ENCODE data around the gene STING1. TPM values are rescaled to one million over a fixed set of nuclear protein-coding genes. Genes with fewer than 3 reads are reported as not detected.
A peak's percentile ranks its signal among the peaks of the same experiment; 100 is the strongest.
"Not testable (repeated sequence)": the region's sequence is repeated elsewhere in the genome, so short reads cannot be mapped to it uniquely, and the experiment has no call there.

The STING1 gene
- polyA plus RNA-seq, 10 donors: 26.5 to 40.3 (median 30.2) TPM

DNA sequence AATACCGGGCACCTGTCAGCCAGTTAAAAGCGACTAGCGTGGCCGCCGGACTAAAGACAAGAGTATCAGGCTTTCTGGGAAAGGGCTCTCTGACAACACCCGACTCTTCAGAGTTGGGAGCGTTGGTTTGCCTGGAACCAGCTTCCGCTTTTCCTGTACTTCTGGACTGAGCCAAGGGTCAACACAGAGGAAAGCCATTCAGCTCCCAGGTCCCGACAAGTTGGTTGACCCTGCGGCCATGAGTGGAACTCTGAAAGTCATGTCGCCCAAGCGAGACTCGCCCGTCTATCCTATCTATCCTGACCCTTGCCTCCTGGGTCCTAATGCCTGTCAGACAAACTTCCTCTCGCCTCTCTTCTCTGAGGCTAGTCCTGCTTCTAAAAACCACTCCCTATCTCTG is 21.3 kb upstream of the STING1 start:
- DNase-seq: not testable (repeated sequence)

DNA sequence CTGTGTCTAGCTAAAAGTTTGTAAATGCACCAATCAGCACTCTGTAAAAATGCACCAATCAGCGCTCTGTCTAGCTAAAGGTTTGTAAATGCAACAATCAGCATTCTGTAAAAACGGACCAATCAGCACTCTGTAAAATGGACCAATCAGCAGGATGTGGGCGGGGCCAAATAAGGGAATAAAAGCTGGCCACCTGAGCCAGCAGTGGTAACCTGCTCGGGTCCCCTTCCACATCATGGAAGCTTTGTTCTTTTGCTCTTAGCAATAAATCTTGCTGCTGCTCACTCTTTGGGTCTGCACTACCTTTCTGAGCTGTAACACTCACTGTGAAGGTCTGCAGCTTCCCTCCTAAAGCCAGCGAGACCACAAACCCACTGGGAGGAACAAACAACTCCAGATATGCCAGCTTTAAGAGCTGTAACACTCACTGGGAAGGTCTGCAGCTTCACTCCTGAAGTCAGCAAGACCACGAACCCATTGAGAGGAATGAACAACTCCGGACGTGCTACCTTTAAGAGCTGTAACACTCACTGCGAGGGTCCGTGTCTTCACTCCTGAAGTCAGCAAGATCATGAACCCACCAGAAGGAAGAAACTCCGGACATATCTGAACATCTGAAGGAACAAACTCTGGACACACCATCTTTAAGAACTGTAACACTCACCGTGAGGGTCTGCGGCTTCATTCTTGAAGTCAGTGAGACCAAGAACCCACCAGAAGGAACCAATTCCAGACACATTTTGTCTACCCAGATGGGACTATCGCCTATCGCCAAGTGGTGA is 20.7 kb upstream of the STING1 start:
- not testable (repeated sequence) for DNase-seq

DNA sequence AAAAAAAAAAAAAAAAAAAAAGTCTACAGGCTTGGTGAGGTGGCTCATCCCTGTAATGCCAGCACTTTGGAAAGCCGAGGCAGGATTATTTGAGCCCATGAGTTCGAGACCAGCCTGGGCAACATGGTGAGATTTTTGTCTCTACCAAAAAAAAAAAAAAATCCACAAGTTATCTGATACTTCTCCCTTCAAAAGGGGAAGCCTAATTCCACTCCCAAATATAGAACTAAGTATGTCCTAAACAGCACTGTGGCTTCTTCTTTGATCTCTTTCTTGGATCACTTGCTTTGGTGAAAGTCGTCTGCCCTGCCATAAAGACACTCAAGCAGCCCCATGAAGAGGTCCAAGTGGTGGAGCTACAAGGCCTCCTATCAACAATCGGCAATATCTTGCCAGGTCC is 18.8 kb upstream of the STING1 start:
- DNase-seq: no peak

DNA sequence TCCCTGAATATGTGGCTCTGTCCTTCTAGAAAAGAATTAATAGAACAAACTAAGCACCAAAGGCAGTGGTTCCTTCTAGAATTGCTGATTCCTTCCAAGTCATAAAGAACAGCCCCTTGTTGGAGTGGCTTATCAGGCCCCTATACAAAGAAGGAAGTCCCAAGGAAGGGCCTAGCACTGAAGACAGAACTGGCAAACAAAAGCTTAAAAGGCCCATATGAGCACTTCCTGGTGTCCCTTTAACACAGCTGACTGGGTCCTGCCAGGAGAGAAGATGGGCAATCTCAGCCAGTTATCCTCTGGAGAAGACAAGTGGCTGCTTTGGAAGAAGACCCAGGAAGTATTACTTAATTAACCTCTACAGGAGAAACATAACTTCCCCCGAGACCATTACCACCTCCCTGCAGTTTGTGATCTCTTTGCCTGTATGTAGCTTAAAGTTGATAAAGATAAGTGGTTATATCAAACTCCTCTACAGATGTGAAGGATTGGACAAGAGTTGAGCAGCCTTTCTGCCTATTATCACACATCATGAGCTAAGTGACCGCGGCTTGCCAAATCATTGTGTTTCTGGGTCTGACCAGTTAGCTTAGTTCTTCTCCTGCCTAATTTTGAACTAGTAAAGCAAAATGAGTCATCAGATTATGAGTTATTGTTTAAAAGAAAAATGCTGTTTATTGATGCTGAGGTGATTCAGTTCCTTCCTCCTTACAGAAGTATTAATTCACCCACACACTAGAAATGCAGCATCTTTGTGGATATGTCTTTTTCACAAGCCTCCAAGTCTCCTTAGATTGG is 13.3 kb upstream of the STING1 start:
- no peak for DNase-seq

DNA sequence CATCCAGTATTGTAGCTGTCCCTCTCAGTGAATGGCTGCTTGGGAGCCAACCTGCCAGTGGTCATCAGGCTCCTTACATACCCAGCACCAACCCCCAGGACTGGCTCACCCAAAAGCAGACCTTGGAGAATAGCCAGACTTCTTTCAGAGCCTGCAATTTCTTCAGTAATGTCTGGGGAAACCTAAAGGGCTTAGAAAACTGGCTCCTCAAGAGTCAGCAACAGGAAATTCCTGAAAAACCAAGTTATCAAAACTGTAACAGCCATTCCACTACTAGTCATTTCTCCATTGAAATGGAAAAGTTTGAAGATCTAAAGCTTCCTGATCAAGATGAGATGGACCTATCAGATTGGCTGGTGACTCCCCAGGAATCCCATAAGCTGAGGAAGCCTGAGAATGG is 12.3 kb upstream of the STING1 start:
- DNase-seq: no peak

DNA sequence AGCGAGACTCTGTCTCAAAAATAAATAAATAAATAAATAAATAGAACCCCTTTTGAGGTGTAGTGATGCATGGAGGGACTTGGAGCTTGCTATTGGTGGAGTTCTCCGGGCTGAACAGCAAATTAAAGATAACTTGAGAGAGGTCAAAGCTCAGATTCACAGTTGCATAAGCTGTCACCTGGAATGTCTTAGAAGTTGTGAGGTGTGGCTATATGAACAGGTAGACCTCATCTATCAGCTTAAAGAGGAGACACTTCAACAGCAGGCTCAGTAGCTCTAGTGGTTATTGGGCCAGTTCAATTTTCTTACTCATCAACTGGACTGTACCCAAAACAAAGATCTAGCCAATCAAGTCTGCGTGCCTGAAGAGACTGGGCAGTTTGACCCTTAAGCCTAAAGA is 11.7 kb upstream of the STING1 start:
- no peak for DNase-seq

DNA sequence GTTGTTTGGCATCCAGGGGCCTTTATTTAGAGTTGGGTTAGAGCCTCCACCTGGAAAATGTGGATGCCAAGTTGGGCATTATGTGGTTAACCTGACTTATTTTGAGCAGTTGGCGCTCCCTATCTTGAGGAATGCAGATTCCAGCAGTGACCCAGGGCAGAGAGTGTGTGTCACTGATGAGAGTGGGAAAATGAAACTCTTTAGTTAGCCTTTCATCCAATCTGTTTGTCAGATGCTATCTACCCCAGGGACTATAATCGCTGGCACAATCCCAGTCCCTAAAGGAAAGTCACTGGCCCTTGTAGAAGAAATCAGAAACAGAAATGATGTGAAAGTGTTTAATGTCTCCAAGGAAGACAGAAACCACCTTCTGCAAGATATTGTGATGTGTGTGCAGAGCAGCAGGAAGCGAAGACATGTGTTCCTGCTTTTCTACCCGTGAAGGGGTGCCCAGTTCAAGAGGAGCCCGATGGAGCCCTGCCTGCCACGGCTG is 10.2 kb upstream of the STING1 start:
- no peak for DNase-seq

DNA sequence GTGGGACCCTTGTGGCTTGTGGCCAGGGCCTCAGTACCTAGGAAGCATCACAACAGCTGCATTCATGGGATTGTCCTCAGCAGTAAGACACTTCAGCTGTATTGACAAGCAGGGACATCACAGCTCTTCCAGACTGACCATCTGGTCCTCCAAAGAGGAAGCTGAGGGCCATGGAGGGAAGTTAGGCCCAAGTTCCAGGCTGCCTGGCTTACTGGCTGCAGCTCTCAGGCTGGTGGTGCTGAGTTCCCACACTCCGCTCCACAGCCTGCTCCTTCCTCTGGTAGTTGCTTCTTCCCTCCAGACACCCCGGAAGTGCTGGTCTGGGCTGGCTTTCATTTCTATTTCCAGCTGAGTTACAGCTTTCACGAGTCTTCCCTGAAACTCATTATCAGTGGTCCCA is 5.7 kb upstream of the STING1 start:
- peak in 1 of 3 donors; percentile 46 for DNase-seq

DNA sequence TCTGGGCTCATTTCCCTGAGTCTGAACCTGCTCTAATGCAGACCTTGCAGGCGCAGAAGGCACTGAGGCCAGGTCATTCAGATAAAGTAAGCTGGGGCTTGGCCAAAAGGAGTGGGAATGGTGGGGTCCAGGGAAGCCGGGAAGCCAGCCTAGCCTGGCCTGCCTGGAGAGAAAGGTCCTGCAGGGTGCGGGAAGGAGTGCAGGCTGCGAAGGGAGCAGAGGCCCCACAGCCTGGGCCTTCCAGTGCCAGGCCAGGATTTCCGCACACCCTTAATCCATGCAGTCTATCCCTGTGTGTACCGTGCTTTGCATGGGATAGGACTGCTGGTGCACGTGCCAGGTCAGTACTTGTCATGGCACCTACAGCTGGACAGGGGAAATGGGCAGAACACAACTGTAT is 3.6 kb upstream of the STING1 start:
- no peak for DNase-seq

DNA sequence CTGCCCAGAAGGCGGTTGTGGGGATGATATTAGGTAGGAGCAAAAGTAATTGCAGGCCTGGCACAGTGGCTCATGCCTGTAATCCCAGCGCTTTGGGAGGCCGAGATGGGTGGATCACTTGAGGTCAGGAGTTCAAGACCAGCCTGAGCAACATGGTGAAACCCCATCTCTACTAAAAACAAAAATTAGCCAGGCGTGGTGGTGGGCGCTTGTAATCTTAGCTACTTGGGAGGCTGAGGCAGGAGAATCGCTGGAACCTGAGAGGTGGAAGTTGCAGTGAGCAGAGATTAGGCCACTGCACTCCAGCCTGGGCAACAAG is 291 bp upstream of the STING1 start:
- not testable (repeated sequence) for DNase-seq

DNA sequence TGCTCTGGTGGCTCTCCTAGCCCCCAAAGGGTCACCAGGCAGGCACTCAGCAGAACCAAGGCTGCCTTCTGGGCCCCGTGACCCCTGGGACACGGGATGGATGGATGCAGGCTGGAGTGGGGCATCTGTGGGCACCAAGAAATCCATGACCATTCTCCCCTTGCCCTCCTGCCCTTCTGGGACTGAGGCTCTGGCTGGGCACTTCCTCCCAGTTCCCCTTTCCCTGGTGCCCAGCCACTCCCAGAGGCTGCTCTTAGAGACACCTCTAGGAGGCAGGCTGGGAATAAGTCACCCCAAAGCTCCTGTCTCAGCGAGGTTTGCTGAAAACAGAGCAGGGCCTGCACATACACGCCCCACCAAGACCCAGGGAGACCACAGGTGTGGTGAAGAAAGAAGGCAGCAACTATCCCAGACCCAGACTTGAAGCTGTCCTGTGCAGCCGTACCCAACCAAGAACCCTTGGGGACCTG is 943 bp downstream of the STING1 start:
- DNase-seq: no peak

DNA sequence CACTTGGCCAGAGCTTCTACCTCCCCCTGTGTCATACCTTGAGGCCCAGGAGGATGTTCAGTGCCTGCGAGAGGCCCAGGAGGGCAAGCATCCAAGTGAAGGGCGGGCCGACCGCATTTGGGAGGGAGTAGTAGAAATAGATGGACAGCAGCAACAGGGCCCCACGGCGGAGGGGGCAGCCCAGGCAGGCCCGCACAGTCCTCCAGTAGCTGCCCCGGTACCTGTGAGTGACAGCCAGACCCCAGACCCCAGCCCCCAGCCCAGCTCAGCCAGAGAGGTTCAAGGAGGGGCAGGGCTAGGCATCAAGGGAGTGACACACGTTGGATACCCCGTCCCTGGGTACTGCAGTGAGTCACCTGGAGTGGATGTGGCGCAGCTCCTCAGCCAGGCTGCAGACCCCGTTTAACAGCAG is 1.4 kb downstream of the STING1 start:
- peak in 2 of 3 donors; percentile 51 to 66 for DNase-seq

DNA sequence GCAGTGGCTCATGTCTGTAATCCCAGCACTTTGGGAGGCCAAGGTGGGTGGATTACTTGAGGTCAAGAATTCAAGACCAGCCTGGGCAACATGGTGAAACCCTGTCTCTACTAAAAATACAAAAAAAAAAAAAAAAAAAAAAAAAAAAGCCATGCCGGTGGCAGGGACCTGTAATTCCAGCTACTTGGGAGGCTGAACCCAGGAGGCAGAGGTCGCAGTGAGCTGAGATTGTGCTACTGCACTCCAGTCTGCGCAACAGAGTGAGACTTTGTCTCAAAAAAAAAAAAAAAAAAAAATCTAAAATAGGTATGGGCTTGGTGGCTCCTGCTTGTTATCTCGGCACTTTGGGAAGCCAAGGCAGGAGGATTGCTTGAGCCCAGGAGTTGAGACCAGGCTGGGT is 2.8 kb downstream of the STING1 start:
- DNase-seq: not testable (repeated sequence)

DNA sequence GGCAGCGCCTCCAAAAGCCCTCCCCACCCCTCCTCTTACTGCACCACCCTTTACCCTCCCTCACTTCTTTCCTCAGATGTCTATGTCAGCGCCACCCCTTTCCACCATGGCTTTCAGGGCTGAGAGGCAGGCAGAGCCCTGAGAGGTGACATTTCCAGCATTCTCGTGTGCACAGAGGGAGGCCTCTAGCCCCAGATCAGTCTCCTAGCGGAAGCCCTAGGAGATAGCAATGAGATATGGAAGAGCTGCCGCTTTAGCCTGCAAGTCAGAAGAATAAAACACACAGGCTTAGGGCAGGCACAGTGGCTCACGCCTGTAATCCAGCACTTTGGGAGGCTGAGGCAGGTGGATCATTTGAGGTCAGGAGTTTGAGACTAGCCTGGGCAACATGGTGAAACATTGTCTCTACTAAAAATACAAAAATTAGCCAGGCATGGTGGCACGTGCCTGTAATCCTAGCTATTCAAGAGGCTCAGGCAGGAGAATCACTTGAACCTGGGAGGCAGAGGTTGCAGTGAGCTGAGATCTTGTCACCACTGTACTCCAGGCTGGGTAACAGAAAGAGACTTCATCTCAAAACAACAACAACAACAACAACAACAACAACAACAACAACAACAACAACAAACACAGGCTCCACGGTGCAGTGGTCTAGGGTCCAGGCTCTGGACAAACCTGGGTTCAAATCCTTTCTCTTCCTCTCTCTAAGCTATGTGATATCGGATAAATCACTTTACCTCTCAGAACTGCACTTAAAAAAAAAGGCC is 3.7 kb downstream of the STING1 start:
- DNase-seq: not testable (repeated sequence)

DNA sequence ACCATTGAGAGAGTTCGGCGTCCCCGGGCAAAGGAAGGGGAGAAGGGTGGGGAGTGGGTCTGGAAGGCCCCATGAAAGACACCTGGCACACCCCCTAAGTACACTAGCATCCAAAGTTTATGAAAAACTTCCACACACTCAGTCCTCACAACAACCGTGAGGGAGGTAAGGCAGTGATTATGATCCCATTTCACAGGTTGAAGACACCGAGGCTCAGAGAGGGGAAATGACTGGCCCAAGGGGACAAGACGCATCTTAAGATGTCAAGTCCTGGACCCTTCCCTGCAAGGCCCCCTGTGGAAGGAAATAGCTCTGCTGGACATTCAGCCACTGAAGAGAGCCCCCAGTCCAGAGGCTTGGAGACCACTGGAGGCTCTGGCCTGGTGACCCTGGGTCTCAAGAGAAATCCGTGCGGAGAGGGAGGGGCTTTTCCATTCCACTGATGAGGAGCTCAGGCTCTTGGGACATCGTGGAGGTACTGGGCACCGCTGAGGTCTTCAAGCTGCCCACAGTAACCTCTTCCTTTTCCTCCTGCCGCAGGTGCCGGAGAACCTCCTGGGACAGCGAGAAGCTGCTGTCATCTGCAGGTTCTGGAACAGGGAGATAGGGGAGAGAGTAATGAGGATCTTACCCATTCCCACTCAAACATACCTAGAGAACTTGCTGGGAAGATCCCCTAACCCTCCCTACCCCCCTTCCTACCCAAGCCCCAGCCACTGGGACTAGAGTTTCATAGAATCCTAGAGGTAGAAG is 6.5 kb downstream of the STING1 start:
- no peak for DNase-seq

DNA sequence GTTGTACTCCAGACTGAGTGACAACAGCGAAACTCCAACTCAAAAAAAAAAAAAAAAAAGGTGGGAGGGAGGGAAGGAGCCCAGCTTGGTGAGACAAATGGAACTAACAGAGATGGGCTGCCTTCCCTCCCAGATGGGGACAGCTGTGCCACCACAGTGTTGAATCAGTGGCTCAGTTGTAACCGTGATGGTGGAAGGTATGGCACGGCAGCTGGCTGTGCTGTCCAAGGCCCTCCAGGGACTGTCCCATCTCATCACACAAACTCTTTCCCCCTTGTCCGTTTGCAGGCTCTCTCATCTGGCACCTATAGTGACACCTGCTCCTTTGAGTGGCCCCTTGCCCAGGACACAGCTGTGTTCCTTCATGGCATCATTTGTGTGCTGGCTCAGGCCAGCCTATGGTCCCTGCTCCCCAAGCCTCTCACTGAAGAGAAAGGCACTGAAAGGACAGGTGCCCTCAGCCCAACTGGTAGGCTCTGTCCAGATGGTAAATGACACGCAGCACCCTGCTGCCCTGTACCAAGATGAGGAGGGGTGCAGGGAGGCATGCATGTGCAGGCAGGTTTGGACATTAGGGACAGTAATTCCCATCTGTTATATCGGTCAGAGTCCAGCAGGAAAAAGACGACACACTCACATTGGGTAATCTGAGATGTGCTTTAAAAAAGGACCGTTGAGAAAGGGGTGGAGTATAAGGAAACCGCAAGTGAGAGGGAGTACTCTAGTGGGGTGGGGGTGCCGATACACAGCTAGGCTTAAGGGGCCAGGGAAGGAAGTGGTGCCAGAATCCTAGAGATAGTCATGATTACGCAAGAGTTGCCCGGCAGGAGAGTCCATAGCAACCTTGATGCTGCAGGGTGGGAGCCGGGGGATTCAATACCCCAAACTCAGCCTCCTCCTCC is 7.4 kb downstream of the STING1 start:
- peak in 1 of 3 donors; percentile 59 for DNase-seq

DNA sequence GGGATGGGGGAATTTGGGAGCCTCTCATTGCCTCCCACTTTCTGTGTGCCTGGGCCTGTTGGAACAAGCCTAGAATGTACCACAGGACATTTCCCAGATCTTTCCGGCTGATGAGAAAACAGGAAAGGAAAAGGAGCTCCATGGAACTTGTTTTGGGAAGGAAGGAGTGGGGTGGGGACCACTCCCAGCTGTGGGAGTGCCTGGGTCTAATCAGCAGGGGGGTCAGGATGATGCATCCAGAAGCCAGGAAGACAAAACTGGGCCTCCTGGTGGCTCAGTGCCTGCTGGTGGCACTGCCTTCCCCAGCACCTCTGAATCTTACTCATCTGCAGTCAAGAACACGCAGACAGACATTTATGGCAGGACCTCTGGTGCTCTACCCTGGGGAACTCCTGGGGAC is 9.0 kb downstream of the STING1 start:
- DNase-seq: no peak

DNA sequence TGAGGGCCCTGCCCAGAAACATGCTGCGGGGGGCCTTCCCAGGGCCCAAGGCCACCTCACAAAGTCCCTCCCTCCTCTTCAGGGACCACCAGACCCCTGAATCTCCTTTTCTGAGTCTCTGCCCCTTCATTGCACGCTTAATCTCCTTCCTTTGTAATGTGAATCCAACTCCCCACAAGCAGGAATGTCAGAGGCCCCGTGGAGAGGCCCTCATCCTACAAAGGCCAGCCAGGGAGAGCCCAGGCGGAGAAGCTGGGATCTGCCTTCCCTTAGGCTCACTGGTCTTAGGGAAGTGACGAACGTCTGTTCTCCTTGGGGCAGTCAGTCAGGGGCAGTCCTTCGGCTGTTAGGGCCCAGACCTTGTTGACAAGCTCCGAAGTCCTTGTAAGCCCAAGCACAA is 9.5 kb downstream of the STING1 start:
- peak in 1 of 3 donors; percentile 66 for DNase-seq

DNA sequence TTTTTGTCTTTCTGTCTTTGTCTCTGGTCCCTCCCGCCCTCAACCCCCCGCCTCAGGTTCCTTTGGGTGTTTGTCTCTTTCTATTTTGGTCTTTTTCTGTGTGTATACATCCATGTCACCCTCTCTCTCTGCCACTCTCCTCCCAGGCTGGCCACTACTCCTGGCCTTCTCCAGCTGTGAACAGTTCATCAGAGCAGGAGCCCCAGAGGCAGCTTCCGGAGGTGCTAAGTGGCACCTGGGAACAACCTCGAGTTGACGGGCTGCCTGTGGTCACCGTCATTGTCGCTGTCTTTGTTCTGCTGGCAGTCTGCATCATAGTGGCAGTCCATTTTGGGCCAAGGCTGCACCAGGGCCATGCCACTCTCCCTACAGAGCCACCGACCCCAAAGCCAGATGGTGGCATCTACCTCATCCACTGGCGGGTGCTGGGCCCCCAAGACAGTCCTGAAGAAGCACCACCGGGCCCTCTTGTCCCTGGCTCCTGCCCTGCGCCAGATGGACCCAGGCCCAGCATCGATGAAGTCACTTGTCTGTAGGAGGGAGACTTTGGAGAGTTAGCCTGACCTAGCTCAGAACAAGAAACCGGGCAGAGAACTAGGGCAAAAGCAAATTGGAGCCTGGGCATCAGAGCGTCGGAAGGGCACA is 10.1 kb downstream of the STING1 start:
- DNase-seq: peak in 1 of 3 donors; percentile 41

DNA sequence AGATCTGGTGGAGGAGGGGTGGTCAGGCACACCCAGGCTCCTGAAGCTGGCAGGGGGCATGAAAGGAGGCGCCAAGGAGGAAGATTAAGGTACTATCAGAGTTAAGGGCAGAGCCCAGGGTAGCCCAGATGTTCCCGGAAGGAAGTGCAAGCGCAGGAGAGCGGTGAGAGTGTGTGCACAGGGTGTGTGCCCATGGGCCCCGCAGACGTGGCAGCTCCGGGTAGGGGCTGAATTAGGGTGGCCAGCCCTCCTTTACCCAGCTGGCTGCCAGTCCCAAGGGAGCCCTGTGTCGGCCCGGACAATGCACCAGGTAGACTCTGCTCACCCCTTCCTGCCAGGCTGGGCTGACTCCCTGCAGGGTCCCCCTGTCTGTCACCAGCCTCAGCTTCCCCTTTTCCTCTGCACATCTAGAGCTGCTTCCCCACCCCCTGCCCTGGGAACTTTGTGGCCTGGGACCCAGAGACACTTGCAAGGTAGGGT is 11.7 kb downstream of the STING1 start, which contains the start of gene SMIM33:
Gene SMIM33 (plus strand): TSS at position 184 of the 480 bp plus-strand sequence. CDS start 118 bp downstream, at position 302.
- no peak for DNase-seq
